ENCODE measurements around the gene TRHDE. TPM values are rescaled to one million over a fixed set of nuclear protein-coding genes. Genes with fewer than 3 reads are reported as not detected.

TRHDE gene
- total RNA-seq, 1 experiment from 2014 or later = 43.7 TPM

DNA sequence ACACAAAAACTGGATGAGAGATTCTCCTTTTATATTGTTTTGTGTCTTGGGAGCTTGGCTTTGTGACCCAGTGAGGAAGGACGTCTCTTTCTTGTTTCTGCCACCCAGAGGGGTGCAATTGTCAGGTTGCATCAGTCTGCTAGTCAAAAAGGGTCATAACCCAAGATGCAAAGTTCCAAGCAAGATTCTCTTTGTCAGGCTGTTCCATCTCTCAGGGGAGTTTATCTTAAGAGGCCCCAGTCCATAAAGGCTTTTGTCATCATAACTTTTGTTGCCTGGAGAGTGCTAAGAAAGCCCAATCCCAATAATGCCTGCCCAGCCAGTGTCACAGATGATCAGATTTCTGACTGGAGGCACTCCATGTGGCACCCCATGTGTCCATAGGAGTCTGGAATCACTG, 444.9 kb downstream of the TRHDE start:
- Mint-ChIP-seq H3K27ac (ENCODE audit: unreplicated experiment) (no peak overlapping the region), H3K4me1 (ENCODE audit: low read depth, unreplicated experiment) (no peaks in the 10 kb centered on the region), H3K27me3 (ENCODE audit: unreplicated experiment) (no peaks in the 10 kb centered on the region), H3K4me3 (ENCODE audit: low read depth, unreplicated experiment) (no peak overlapping the region), H3K36me3 (ENCODE audit: insufficient read depth, unreplicated experiment) (no peaks in the 10 kb centered on the region), H3K9me3 (ENCODE audit: low read depth, unreplicated experiment) (peaks cover 3% of the 10 kb centered on the region)
- CTCF ChIA-PET = no interaction called here
- TF ChIP-seq CTCF (IDR thresholded peaks at IDR 0.05; ENCODE audit: unreplicated experiment) = no peak
- intact Hi-C loops (cut with micrococcal nuclease; ENCODE audit: unreplicated experiment) = no loop called here
- no peak for DNase-seq
- BruUV-seq (replicated peaks) = no TSS peak

Data from Calu3 (cell line).